ENCODE measurements around the gene SLC9A2.

SLC9A2 gene

GRCh38 chr2:102636283-102636907 is 17.0 kb downstream of the SLC9A2 start:
- Histone ChIP-seq H3K79me2 (no peaks in the 10 kb centered on the region), H3K9me3 (ENCODE audit: control insufficient read depth, low read length) (no peaks in the 10 kb centered on the region), H2AFZ (no peak overlapping the region), H3K27me3 (ENCODE audit: control insufficient read depth, insufficient read depth, low read length) (no peaks in the 10 kb centered on the region), H3K4me3 (ENCODE audit: low read depth, low read length) (no peak overlapping the region), H3K4me2 (ENCODE audit: low read length) (no peak overlapping the region), H3K27ac (no peak overlapping the region), H3K4me1 (no peaks in the 10 kb centered on the region), H3K36me3 (ENCODE audit: control insufficient read depth, insufficient read depth, low read length) (no peaks in the 10 kb centered on the region), H3K9ac (no peak overlapping the region)
- TF ChIP-seq CTCF (IDR thresholded peaks at IDR 0.05): no peak

- Histone ChIP-seq H3K27me3 (ENCODE audit: control insufficient read depth, insufficient read depth, low read length) (no peaks in the 10 kb centered on the region), H3K9me3 (ENCODE audit: control insufficient read depth, low read length) (no peaks in the 10 kb centered on the region), H3K36me3 (ENCODE audit: control insufficient read depth, insufficient read depth, low read length) (no peaks in the 10 kb centered on the region), H3K79me2 (no peaks in the 10 kb centered on the region), H3K27ac (no peak overlapping the region), H3K4me2 (ENCODE audit: low read length) (no peak overlapping the region), H3K4me3 (ENCODE audit: low read depth, low read length) (no peak overlapping the region), H3K9ac (no peak overlapping the region), H3K4me1 (no peaks in the 10 kb centered on the region), H2AFZ (no peak overlapping the region)
- TF ChIP-seq CTCF (IDR thresholded peaks at IDR 0.05): no peak
Measured at GRCh38 chr2:102637358-102637757, 18.0 kb downstream of the SLC9A2 start.

- no peak overlapping the region for H3K4me2 ChIP-seq (ENCODE audit: low read length)
- no peak for TF ChIP-seq CTCF (IDR thresholded peaks at IDR 0.05)
- no peak overlapping the region for H3K27ac ChIP-seq
- H3K4me3 ChIP-seq (ENCODE audit: low read depth, low read length): no peak overlapping the region
- no peaks in the 10 kb centered on the region for H3K27me3 ChIP-seq (ENCODE audit: control insufficient read depth, insufficient read depth, low read length)
- H2AFZ ChIP-seq: no peak overlapping the region
- H3K36me3 ChIP-seq (ENCODE audit: control insufficient read depth, insufficient read depth, low read length): no peaks in the 10 kb centered on the region
- no peak overlapping the region for H3K9ac ChIP-seq
- no peaks in the 10 kb centered on the region for H3K79me2 ChIP-seq
- H3K9me3 ChIP-seq (ENCODE audit: control insufficient read depth, low read length): no peaks in the 10 kb centered on the region
- no peaks in the 10 kb centered on the region for H3K4me1 ChIP-seq
Measured at GRCh38 chr2:102639429-102639828, 20.1 kb downstream of the SLC9A2 start.

- H3K4me2 ChIP-seq (ENCODE audit: low read length): no peak overlapping the region
- H3K79me2 ChIP-seq: no peaks in the 10 kb centered on the region
- H3K27ac ChIP-seq: no peak overlapping the region
- no peaks in the 10 kb centered on the region for H3K9me3 ChIP-seq (ENCODE audit: control insufficient read depth, low read length)
- H3K36me3 ChIP-seq (ENCODE audit: control insufficient read depth, insufficient read depth, low read length): no peaks in the 10 kb centered on the region
- H3K27me3 ChIP-seq (ENCODE audit: control insufficient read depth, insufficient read depth, low read length): no peaks in the 10 kb centered on the region
- H3K4me1 ChIP-seq: no peaks in the 10 kb centered on the region
- no peak overlapping the region for H3K4me3 ChIP-seq (ENCODE audit: low read depth, low read length)
- no peak overlapping the region for H2AFZ ChIP-seq
- H3K9ac ChIP-seq: no peak overlapping the region
- TF ChIP-seq CTCF (IDR thresholded peaks at IDR 0.05): no peak
Measured at GRCh38 chr2:102652126-102652525, 32.8 kb downstream of the SLC9A2 start.

- H3K79me2 ChIP-seq: no peaks in the 10 kb centered on the region
- no peak overlapping the region for H3K4me3 ChIP-seq (ENCODE audit: low read depth, low read length)
- H3K9me3 ChIP-seq (ENCODE audit: control insufficient read depth, low read length): no peaks in the 10 kb centered on the region
- H3K9ac ChIP-seq: no peak overlapping the region
- no peaks in the 10 kb centered on the region for H3K36me3 ChIP-seq (ENCODE audit: control insufficient read depth, insufficient read depth, low read length)
- no peak overlapping the region for H2AFZ ChIP-seq
- no peak overlapping the region for H3K4me2 ChIP-seq (ENCODE audit: low read length)
- H3K27me3 ChIP-seq (ENCODE audit: control insufficient read depth, insufficient read depth, low read length): no peaks in the 10 kb centered on the region
- H3K4me1 ChIP-seq: no peaks in the 10 kb centered on the region
- no peak for TF ChIP-seq CTCF (IDR thresholded peaks at IDR 0.05)
- H3K27ac ChIP-seq: no peak overlapping the region
Measured at GRCh38 chr2:102657770-102658169, 38.4 kb downstream of the SLC9A2 start.
